ENCODE data around the gene FTCD.
"Not testable (repeated sequence)": the region's sequence is repeated elsewhere in the genome, so short reads cannot be mapped to it uniquely, and the experiment has no call there.

DNA sequence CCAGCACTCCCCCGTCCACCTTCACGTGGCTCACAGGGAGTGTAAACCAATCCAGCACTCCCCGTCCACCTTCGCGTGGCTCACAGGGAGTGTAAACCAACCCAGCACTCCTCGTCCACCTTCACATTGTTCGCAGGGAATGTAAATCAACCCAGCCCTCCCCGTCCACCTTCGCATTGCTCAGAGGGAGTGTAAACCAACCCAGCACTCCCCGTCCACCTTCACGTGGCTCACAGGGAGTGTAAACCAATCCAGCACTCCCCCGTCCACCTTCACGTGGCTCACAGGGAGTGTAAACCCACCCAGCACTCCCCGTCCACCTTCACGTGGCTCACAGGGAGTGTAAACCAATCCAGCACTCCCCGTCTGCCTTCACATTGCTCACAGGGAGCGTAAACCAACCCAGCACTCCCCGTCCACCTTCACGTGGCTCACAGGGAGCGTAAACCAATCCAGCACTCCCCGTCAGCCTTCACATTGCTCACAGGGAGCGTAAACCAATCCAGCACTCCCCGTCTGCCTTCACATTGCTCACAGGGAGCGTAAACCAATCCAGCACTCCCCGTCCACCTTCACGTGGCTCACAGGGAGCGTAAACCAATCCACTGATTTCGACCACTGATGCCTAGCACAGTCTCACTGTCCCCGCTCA, 14.9 kb downstream of the FTCD start:
- TF ChIP-seq, protein P1, sequence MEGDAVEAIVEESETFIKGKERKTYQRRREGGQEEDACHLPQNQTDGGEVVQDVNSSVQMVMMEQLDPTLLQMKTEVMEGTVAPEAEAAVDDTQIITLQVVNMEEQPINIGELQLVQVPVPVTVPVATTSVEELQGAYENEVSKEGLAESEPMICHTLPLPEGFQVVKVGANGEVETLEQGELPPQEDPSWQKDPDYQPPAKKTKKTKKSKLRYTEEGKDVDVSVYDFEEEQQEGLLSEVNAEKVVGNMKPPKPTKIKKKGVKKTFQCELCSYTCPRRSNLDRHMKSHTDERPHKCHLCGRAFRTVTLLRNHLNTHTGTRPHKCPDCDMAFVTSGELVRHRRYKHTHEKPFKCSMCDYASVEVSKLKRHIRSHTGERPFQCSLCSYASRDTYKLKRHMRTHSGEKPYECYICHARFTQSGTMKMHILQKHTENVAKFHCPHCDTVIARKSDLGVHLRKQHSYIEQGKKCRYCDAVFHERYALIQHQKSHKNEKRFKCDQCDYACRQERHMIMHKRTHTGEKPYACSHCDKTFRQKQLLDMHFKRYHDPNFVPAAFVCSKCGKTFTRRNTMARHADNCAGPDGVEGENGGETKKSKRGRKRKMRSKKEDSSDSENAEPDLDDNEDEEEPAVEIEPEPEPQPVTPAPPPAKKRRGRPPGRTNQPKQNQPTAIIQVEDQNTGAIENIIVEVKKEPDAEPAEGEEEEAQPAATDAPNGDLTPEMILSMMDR (conservative IDR thresholded peaks at IDR 0.05; ENCODE audit: low read depth, low read length), result not testable (repeated sequence)
- TF ChIP-seq RFX5 (IDR thresholded peaks at IDR 0.05; ENCODE audit: low read depth, low read length); CHD1 (IDR thresholded peaks at IDR 0.05; ENCODE audit: low read depth, low read length); SMC3 (IDR thresholded peaks at IDR 0.05; ENCODE audit: low read depth, low read length); RCOR1 (IDR thresholded peaks at IDR 0.05; ENCODE audit: insufficient replicate concordance, low read length); MAFK (IDR thresholded peaks at IDR 0.05; ENCODE audit: low read depth, low read length): not testable (repeated sequence)
- TF ChIP-seq, protein P2, sequence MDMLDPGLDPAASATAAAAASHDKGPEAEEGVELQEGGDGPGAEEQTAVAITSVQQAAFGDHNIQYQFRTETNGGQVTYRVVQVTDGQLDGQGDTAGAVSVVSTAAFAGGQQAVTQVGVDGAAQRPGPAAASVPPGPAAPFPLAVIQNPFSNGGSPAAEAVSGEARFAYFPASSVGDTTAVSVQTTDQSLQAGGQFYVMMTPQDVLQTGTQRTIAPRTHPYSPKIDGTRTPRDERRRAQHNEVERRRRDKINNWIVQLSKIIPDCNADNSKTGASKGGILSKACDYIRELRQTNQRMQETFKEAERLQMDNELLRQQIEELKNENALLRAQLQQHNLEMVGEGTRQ (IDR thresholded peaks at IDR 0.05; ENCODE audit: low read depth, low read length), result not testable (repeated sequence)
